Heart left ventricle (tissue), 13 donors: ENCODE data around the gene TTBK2.

Experiments
- CTCF ChIP-seq, 12 donors: fragments of 200-600 bp; sonication (generic) in 4 of 12; IDR thresholded peaks; one replicate each; pipeline versions ENCODE4 v1.5.0 to v1.8.0; 2018 to 2022; ENCODE audit warnings: antibody characterized with exemption in 12 of 12, mild to moderate bottlenecking in 5 of 12
- POLR2A ChIP-seq, 2 donors: fragments of 450-650 bp; IDR thresholded peaks; one replicate each; pipeline ENCODE4 v1.6.1; 2017; ENCODE audit warnings: antibody characterized with exemption in 2 of 2, mild to moderate bottlenecking in 2 of 2, moderate library complexity in 2 of 2
- donor health status: ischemic (EF 13 %, LVEDD 7.1; RV severe dilation, severe dysfunction).
- donor health status: DM: no; HTN: yes; CAD: no.
- donor health status: DM: no; HTN: no; CAD: no.
- donor health status: ischemic (EF 25% LVEDD 6.9; RV normal size, moderate dysfunction).
- donor health status: ischemic (EF 25% LVEDD 5.7; RV mildly dilated, moderate dysfunction).
- donor health status: ischemic (EF 35%, LVEDD 5.7; RV mildly dilated, moderate dysfunction).
- donor health status: nonischemic (EF 11% LVEDD 7.7; RV severe dilation, severe dysfunction).
- donor health status: DM: yes; HTN: yes; CAD: no.
- donor health status: PGD.
- donor health status: ischemic (EF 29% LVEDD 5.4; RV normal size, mild dysfunction).
- donor health status: nonischemic (EF 23%, LVEDD 6.1; RV moderate dilation, normal function).

GRCh38 chr15:42919308-42919707 is 1.3 kb downstream of the TTBK2 start:
- TF ChIP-seq CTCF (IDR thresholded peaks at IDR 0.05) (no peak), POLR2A (IDR thresholded peaks at IDR 0.05) (no peak)
